Measurements from ENCODE around the gene POLR3H.

The POLR3H gene

GRCh38 chr22:41479671-41480396 is 64.4 kb downstream of the POLR3H start:
- Histone ChIP-seq H3K27me3 (ENCODE audit: control insufficient read depth, insufficient read depth, low read length) (no peaks in the 10 kb centered on the region), H3K27ac (ENCODE audit: low read depth, low read length) (peak overlapping the region; percentile 63), H3K36me3 (ENCODE audit: control insufficient read depth, insufficient read depth, low read length) (no peaks in the 10 kb centered on the region), H3K4me1 (ENCODE audit: control insufficient read depth, insufficient read depth, low read length) (peaks cover 38% of the 10 kb centered on the region), H3K9me3 (ENCODE audit: control insufficient read depth, insufficient read depth, low read length) (no peaks in the 10 kb centered on the region), H3K4me3 (ENCODE audit: low read depth, low read length) (no peak overlapping the region), H3K9ac (ENCODE audit: low read depth, low read length) (no peak overlapping the region; the same call in 1 of the 2 replicates)

- Histone ChIP-seq H3K9me3 (ENCODE audit: control insufficient read depth, insufficient read depth, low read length) (no peaks in the 10 kb centered on the region), H3K4me3 (ENCODE audit: low read depth, low read length) (no peak overlapping the region), H3K9ac (ENCODE audit: low read depth, low read length) (no peak overlapping the region), H3K36me3 (ENCODE audit: control insufficient read depth, insufficient read depth, low read length) (no peaks in the 10 kb centered on the region), H3K27me3 (ENCODE audit: control insufficient read depth, insufficient read depth, low read length) (no peaks in the 10 kb centered on the region), H3K4me1 (ENCODE audit: control insufficient read depth, insufficient read depth, low read length) (peaks cover 38% of the 10 kb centered on the region), H3K27ac (ENCODE audit: low read depth, low read length) (peak overlapping the region; percentile 63)
These were observed 65.3 kb downstream of the POLR3H start for GRCh38 chr22:41478891-41479521.

GRCh38 chr22:41478473-41478872 is 65.8 kb downstream of the POLR3H start:
- H3K36me3 ChIP-seq (ENCODE audit: control insufficient read depth, insufficient read depth, low read length): no peaks in the 10 kb centered on the region
- no peak overlapping the region for H3K4me3 ChIP-seq (ENCODE audit: low read depth, low read length)
- no peaks in the 10 kb centered on the region for H3K27me3 ChIP-seq (ENCODE audit: control insufficient read depth, insufficient read depth, low read length)
- H3K9me3 ChIP-seq (ENCODE audit: control insufficient read depth, insufficient read depth, low read length): no peaks in the 10 kb centered on the region
- peaks cover 36% of the 10 kb centered on the region for H3K4me1 ChIP-seq (ENCODE audit: control insufficient read depth, insufficient read depth, low read length)
- H3K9ac ChIP-seq (ENCODE audit: low read depth, low read length): no peak overlapping the region
- H3K27ac ChIP-seq (ENCODE audit: low read depth, low read length): no peak overlapping the region
